ENCODE results near the gene GADD45B.

GADD45B gene

DNA sequence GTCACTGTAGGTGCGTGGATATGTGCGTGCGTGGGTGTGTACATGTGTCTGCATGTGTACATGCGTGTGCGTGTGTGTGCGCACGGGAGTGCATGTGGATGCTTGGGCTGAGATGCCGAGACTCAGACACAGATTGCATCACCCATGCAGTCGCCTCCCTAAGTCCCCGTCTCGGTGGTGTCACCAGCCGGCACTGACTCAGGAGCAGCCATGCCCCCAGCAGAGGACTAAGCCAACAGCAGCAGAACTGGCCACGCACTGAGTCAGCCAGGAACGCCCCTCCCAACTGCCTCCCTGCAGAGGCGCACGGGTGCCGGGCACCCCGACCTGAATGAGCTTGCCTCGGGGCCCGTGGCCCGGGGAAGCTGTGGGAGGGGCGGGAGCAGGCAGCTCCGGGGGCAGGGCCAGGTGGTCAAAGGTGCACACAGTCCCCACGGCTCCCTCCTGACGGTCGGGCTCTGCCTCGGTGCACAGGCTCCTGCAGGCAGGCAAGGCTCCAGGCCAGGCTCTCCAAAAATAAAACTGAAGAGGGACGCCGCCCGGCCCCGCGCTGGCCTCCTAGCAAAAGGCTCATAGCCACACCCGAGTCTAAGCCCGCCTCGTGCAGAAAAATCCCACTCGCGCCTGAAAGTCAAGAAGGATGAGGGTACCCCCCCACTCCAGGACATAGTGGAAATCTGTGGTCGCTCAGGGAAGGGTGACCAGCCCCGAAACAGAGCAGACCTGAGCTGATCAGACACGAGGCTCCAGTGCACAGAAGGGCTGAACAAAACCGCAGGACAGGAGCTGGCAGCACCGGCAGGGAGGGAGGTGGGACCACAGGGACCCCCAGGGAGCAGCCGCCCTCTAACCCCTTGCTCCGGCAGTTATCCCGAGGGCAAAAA, 49.2 kb downstream of the GADD45B start (continued):
- TF ChIP-seq, protein P1, sequence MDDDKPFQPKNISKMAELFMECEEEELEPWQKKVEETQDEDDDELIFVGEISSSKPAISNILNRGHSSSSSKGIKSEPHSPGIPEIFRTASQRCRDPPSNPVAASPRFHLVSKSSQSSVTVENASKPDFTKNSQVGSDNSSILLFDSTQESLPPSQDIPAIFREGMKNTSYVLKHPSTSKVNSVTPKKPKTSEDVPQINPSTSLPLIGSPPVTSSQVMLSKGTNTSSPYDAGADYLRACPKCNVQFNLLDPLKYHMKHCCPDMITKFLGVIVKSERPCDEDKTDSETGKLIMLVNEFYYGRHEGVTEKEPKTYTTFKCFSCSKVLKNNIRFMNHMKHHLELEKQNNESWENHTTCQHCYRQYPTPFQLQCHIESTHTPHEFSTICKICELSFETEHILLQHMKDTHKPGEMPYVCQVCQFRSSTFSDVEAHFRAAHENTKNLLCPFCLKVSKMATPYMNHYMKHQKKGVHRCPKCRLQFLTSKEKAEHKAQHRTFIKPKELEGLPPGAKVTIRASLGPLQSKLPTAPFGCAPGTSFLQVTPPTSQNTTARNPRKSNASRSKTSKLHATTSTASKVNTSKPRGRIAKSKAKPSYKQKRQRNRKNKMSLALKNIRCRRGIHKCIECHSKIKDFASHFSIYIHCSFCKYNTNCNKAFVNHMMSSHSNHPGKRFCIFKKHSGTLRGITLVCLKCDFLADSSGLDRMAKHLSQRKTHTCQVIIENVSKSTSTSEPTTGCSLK (tag by site-specific recombination; IDR thresholded peaks at IDR 0.05): no peak
- no peak for TF ChIP-seq PRDM1 (tag by site-specific recombination; IDR thresholded peaks at IDR 0.05)
- no peak for TF ChIP-seq ZNF223 (tag by site-specific recombination; IDR thresholded peaks at IDR 0.05)
- TF ChIP-seq, protein P2, sequence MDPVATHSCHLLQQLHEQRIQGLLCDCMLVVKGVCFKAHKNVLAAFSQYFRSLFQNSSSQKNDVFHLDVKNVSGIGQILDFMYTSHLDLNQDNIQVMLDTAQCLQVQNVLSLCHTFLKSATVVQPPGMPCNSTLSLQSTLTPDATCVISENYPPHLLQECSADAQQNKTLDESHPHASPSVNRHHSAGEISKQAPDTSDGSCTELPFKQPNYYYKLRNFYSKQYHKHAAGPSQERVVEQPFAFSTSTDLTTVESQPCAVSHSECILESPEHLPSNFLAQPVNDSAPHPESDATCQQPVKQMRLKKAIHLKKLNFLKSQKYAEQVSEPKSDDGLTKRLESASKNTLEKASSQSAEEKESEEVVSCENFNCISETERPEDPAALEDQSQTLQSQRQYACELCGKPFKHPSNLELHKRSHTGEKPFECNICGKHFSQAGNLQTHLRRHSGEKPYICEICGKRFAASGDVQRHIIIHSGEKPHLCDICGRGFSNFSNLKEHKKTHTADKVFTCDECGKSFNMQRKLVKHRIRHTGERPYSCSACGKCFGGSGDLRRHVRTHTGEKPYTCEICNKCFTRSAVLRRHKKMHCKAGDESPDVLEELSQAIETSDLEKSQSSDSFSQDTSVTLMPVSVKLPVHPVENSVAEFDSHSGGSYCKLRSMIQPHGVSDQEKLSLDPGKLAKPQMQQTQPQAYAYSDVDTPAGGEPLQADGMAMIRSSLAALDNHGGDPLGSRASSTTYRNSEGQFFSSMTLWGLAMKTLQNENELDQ (tag by site-specific recombination; IDR thresholded peaks at IDR 0.05; ENCODE audit: low read depth): no peak
- TF ChIP-seq ZNF175 (tag by site-specific recombination; IDR thresholded peaks at IDR 0.05): no peak
- TF ChIP-seq ZNF394 (tag by site-specific recombination; IDR thresholded peaks at IDR 0.05; ENCODE audit: borderline replicate concordance): no peak
- TF ChIP-seq ZNF37A (tag by site-specific recombination; IDR thresholded peaks at IDR 0.05): no peak
- TF ChIP-seq, protein P3, sequence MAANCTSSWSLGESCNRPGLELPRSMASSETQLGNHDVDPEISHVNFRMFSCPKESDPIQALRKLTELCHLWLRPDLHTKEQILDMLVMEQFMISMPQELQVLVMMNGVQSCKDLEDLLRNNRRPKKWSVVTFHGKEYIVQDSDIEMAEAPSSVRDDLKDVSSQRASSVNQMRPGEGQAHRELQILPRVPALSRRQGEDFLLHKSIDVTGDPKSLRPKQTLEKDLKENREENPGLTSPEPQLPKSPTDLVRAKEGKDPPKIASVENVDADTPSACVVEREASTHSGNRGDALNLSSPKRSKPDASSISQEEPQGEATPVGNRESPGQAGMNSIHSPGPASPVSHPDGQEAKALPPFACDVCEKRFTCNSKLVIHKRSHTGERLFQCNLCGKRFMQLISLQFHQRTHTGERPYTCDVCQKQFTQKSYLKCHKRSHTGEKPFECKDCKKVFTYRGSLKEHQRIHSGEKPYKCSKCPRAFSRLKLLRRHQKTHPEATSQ (tag by site-specific recombination; IDR thresholded peaks at IDR 0.05): no peak; the same call in 1 of the 2 replicates
- TF ChIP-seq GLIS1 (tag by site-specific recombination; IDR thresholded peaks at IDR 0.05): peak; percentile 99
- no peak; the same call in 1 of the 2 replicates for TF ChIP-seq ZBTB21 (tag by site-specific recombination; IDR thresholded peaks at IDR 0.05)
- TF ChIP-seq, protein P4, sequence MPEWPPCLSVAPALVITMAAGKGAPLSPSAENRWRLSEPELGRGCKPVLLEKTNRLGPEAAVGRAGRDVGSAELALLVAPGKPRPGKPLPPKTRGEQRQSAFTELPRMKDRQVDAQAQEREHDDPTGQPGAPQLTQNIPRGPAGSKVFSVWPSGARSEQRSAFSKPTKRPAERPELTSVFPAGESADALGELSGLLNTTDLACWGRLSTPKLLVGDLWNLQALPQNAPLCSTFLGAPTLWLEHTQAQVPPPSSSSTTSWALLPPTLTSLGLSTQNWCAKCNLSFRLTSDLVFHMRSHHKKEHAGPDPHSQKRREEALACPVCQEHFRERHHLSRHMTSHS (tag by site-specific recombination; IDR thresholded peaks at IDR 0.05): peak; percentile 54; the same call in 1 of the 2 replicates
- TF ChIP-seq ZNF416 (tag by site-specific recombination; IDR thresholded peaks at IDR 0.05): no peak
- TF ChIP-seq ZNF274 (IDR thresholded peaks at IDR 0.05; ENCODE audit: low read length): no peak
- TF ChIP-seq ZNF274 (tag by site-specific recombination; IDR thresholded peaks at IDR 0.05; ENCODE audit: borderline replicate concordance): no peak
- TF ChIP-seq, protein P5, sequence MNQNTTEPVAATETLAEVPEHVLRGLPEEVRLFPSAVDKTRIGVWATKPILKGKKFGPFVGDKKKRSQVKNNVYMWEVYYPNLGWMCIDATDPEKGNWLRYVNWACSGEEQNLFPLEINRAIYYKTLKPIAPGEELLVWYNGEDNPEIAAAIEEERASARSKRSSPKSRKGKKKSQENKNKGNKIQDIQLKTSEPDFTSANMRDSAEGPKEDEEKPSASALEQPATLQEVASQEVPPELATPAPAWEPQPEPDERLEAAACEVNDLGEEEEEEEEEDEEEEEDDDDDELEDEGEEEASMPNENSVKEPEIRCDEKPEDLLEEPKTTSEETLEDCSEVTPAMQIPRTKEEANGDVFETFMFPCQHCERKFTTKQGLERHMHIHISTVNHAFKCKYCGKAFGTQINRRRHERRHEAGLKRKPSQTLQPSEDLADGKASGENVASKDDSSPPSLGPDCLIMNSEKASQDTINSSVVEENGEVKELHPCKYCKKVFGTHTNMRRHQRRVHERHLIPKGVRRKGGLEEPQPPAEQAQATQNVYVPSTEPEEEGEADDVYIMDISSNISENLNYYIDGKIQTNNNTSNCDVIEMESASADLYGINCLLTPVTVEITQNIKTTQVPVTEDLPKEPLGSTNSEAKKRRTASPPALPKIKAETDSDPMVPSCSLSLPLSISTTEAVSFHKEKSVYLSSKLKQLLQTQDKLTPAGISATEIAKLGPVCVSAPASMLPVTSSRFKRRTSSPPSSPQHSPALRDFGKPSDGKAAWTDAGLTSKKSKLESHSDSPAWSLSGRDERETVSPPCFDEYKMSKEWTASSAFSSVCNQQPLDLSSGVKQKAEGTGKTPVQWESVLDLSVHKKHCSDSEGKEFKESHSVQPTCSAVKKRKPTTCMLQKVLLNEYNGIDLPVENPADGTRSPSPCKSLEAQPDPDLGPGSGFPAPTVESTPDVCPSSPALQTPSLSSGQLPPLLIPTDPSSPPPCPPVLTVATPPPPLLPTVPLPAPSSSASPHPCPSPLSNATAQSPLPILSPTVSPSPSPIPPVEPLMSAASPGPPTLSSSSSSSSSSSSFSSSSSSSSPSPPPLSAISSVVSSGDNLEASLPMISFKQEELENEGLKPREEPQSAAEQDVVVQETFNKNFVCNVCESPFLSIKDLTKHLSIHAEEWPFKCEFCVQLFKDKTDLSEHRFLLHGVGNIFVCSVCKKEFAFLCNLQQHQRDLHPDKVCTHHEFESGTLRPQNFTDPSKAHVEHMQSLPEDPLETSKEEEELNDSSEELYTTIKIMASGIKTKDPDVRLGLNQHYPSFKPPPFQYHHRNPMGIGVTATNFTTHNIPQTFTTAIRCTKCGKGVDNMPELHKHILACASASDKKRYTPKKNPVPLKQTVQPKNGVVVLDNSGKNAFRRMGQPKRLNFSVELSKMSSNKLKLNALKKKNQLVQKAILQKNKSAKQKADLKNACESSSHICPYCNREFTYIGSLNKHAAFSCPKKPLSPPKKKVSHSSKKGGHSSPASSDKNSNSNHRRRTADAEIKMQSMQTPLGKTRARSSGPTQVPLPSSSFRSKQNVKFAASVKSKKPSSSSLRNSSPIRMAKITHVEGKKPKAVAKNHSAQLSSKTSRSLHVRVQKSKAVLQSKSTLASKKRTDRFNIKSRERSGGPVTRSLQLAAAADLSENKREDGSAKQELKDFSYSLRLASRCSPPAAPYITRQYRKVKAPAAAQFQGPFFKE (tag by site-specific recombination; IDR thresholded peaks at IDR 0.05; ENCODE audit: borderline replicate concordance): peak; percentile 11; the same call in 1 of the 2 replicates
- no peak for TF ChIP-seq ZSCAN16 (tag by site-specific recombination; IDR thresholded peaks at IDR 0.05)
- peak; percentile 54; the same call in 1 of the 2 replicates for TF ChIP-seq ZXDB (tag by site-specific recombination; IDR thresholded peaks at IDR 0.05)
- TF ChIP-seq, protein P6, sequence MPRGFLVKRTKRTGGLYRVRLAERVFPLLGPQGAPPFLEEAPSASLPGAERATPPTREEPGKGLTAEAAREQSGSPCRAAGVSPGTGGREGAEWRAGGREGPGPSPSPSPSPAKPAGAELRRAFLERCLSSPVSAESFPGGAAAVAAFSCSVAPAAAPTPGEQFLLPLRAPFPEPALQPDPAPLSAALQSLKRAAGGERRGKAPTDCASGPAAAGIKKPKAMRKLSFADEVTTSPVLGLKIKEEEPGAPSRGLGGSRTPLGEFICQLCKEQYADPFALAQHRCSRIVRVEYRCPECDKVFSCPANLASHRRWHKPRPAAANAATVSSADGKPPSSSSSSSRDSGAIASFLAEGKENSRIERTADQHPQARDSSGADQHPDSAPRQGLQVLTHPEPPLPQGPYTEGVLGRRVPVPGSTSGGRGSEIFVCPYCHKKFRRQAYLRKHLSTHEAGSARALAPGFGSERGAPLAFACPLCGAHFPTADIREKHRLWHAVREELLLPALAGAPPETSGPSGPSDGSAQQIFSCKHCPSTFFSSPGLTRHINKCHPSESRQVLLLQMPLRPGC (tag by site-specific recombination; IDR thresholded peaks at IDR 0.05): peak; percentile 78; the same call in 1 of the 2 replicates
- peak; percentile 78 for TF ChIP-seq ZNF324 (tag by site-specific recombination; IDR thresholded peaks at IDR 0.05)
- TF ChIP-seq ZNF302 (tag by site-specific recombination; IDR thresholded peaks at IDR 0.05; ENCODE audit: low read depth): no peak
- no peak for TF ChIP-seq ZNF624 (tag by site-specific recombination; IDR thresholded peaks at IDR 0.05)
- no peak for TF ChIP-seq ZNF621 (tag by site-specific recombination; IDR thresholded peaks at IDR 0.05)
- TF ChIP-seq ZNF132 (tag by site-specific recombination; IDR thresholded peaks at IDR 0.05; ENCODE audit: borderline replicate concordance): no peak
- no peak for TF ChIP-seq ZNF776 (tag by site-specific recombination; IDR thresholded peaks at IDR 0.05; ENCODE audit: borderline replicate concordance)
- TF ChIP-seq ZNF792 (tag by site-specific recombination; IDR thresholded peaks at IDR 0.05): no peak

Measured in HEK293 (cell line).